IPS-18a (cell line): ENCODE measurements around the gene TCFL5.

ENCODE experiments used
- H3K27ac ChIP-seq: one replicate; pipeline ENCODE4 v1.5.1; 2013; ENCODE audit warnings: low read length
- H3K27me3 ChIP-seq: one replicate; pipeline ENCODE4 v1.6.1; 2013; ENCODE audit warnings: mild to moderate bottlenecking, low read length; ENCODE audit not compliant: control insufficient read depth, insufficient read depth
- H3K36me3 ChIP-seq: one replicate; pipeline ENCODE4 v1.6.1; 2013; ENCODE audit warnings: low read depth, low read length; ENCODE audit not compliant: control insufficient read depth
- H3K4me1 ChIP-seq: one replicate; pipeline ENCODE4 v1.6.1; 2013; ENCODE audit warnings: low read depth, low read length; ENCODE audit not compliant: control insufficient read depth
- H3K4me3 ChIP-seq: one replicate; pipeline ENCODE4 v1.5.1; 2013; ENCODE audit warnings: low read length
- H3K9ac ChIP-seq: one replicate; pipeline ENCODE4 v1.6.1; 2013; ENCODE audit warnings: mild to moderate bottlenecking, low read length, moderate library complexity
- H3K9me3 ChIP-seq: one replicate; pipeline ENCODE4 v1.6.1; 2013; ENCODE audit warnings: low read depth, low read length; ENCODE audit not compliant: control insufficient read depth

The TCFL5 gene

DNA sequence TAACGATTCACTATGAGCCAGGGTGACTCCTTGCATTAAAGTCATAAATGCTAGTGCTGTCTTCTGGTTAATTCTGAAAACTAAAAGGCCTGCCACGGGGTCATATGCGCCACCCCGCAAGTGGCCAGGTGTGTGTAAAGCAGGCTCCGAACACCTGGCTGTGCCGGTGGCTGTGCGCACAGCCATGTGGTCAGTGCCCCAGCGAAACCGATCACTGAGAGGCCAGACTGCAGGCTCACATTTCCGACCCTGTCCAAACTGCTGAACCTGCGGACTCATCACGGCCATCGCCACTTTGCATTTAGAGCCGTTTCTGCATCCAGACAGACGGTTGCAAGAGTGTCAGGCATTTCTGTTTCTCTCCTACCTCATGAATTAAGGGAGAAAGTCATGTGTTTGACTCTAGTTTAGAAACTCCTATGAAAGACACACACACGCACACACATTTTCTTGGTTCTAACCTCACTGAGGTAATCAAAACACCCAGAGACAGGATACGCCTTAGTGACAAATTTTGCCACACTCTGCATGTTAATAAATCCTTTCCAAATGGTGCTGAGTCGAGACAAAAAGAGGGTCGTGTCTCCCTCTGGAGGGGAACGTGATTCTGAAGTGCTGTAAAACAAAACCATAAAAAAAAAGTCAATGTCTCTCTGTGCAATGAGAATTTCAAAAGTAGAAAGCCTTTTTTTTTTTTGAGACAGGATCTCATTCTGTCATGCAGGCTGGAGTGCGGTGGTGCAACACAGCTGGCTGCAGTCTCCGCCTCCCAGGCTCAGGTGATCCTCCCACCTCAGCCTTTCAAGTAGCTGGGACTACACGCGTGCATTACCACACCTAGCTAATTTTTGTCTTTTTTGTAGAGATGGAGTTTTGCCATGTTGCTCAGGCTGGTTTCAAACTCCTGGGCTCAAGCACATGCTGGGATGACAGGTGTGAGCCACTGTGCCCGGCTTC lies 31.0 kb upstream of the TCFL5 start:
- Histone ChIP-seq H3K27ac (no peak overlapping the region), H3K36me3 (peaks cover 84% of the 10 kb centered on the region), H3K4me1 (no peaks in the 10 kb centered on the region)

GRCh38 chr20:62891111-62891510 lies 29.5 kb upstream of the TCFL5 start:
- Histone ChIP-seq H3K9me3 (no peaks in the 10 kb centered on the region), H3K27me3 (no peaks in the 10 kb centered on the region), H3K27ac (no peak overlapping the region), H3K4me1 (no peaks in the 10 kb centered on the region), H3K9ac (no peak overlapping the region), H3K36me3 (peaks cover 87% of the 10 kb centered on the region), H3K4me3 (no peak overlapping the region)

More for the DNA sequence above, 31.0 kb upstream of the TCFL5 start:
- Histone ChIP-seq H3K9ac (no peak overlapping the region), H3K27me3 (no peaks in the 10 kb centered on the region), H3K9me3 (no peaks in the 10 kb centered on the region), H3K4me3 (no peak overlapping the region)

GRCh38 chr20:62890444-62890843 lies 28.8 kb upstream of the TCFL5 start:
- no peaks in the 10 kb centered on the region for H3K4me1 ChIP-seq
- no peak overlapping the region for H3K4me3 ChIP-seq
- H3K27me3 ChIP-seq, result no peaks in the 10 kb centered on the region
- H3K27ac ChIP-seq, result no peak overlapping the region
- no peaks in the 10 kb centered on the region for H3K9me3 ChIP-seq
- peaks cover 82% of the 10 kb centered on the region for H3K36me3 ChIP-seq
- no peak overlapping the region for H3K9ac ChIP-seq

GRCh38 chr20:62889871-62890270 lies 28.2 kb upstream of the TCFL5 start:
- peaks cover 82% of the 10 kb centered on the region for H3K36me3 ChIP-seq

GRCh38 chr20:62889411-62889810 lies 27.8 kb upstream of the TCFL5 start:
- H3K4me1 ChIP-seq, result peaks cover 7% of the 10 kb centered on the region
- no peak overlapping the region for H3K27ac ChIP-seq
- H3K4me3 ChIP-seq, result no peak overlapping the region
- no peaks in the 10 kb centered on the region for H3K9me3 ChIP-seq
- no peaks in the 10 kb centered on the region for H3K27me3 ChIP-seq
- peaks cover 77% of the 10 kb centered on the region for H3K36me3 ChIP-seq
- H3K9ac ChIP-seq, result no peak overlapping the region

More at GRCh38 chr20:62889871-62890270, 28.2 kb upstream of the TCFL5 start:
- no peak overlapping the region for H3K9ac ChIP-seq
- no peak overlapping the region for H3K4me3 ChIP-seq
- H3K4me1 ChIP-seq, result peaks cover 2% of the 10 kb centered on the region
- no peaks in the 10 kb centered on the region for H3K27me3 ChIP-seq
- H3K9me3 ChIP-seq, result no peaks in the 10 kb centered on the region
- H3K27ac ChIP-seq, result no peak overlapping the region

DNA sequence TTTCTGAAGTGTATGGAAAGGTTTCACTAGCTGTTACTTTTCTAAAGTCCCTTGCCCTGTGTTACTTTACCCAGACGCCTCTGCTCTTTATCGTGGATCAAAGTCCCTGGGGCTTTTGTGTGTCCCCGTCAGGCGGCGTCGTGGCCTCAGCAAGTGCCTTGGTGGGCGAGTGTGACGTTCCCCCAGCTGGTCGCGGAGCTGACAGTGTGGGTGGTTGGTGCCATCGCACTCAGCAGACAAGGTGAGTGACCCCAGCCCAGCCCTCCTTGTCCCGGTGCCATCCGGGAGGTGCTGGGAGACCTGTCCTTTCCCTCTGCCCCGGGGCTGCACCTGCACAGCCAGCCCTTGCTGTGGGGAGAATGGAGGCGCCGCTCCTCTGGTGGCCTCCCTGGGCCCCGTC lies 27.3 kb upstream of the TCFL5 start:
- Histone ChIP-seq H3K9me3 (no peaks in the 10 kb centered on the region), H3K36me3 (peaks cover 72% of the 10 kb centered on the region), H3K27ac (no peak overlapping the region), H3K4me1 (peaks cover 10% of the 10 kb centered on the region), H3K9ac (no peak overlapping the region), H3K4me3 (no peak overlapping the region), H3K27me3 (no peaks in the 10 kb centered on the region)

DNA sequence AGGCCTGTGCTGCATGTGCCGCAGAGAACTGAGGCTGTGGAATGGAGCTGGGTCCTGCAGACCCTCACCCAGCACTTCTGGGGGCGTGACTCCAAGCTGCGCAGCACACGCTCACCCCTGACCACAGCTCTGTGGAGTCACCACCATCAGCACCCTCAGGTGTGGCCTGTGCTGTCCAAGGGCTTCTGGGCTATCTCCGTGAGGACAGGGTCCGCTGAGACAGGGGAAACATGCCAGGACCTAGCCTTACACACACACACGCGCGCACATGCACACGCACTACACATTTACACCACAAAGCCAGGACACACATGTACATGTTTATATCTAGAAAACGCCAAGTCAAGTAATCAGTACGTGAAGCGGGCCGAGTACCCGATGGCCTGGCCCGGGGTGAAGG lies 26.8 kb upstream of the TCFL5 start:
- no peak overlapping the region for H3K9ac ChIP-seq
- peaks cover 10% of the 10 kb centered on the region for H3K4me1 ChIP-seq
- no peak overlapping the region for H3K27ac ChIP-seq
- H3K4me3 ChIP-seq, result no peak overlapping the region
- H3K9me3 ChIP-seq, result no peaks in the 10 kb centered on the region
- peaks cover 67% of the 10 kb centered on the region for H3K36me3 ChIP-seq
- H3K27me3 ChIP-seq, result no peaks in the 10 kb centered on the region

GRCh38 chr20:62887860-62888239 lies 26.2 kb upstream of the TCFL5 start:
- Histone ChIP-seq H3K4me1 (peaks cover 10% of the 10 kb centered on the region), H3K9ac (no peak overlapping the region), H3K27me3 (no peaks in the 10 kb centered on the region), H3K4me3 (no peak overlapping the region), H3K27ac (no peak overlapping the region), H3K36me3 (peaks cover 62% of the 10 kb centered on the region), H3K9me3 (no peaks in the 10 kb centered on the region)

DNA sequence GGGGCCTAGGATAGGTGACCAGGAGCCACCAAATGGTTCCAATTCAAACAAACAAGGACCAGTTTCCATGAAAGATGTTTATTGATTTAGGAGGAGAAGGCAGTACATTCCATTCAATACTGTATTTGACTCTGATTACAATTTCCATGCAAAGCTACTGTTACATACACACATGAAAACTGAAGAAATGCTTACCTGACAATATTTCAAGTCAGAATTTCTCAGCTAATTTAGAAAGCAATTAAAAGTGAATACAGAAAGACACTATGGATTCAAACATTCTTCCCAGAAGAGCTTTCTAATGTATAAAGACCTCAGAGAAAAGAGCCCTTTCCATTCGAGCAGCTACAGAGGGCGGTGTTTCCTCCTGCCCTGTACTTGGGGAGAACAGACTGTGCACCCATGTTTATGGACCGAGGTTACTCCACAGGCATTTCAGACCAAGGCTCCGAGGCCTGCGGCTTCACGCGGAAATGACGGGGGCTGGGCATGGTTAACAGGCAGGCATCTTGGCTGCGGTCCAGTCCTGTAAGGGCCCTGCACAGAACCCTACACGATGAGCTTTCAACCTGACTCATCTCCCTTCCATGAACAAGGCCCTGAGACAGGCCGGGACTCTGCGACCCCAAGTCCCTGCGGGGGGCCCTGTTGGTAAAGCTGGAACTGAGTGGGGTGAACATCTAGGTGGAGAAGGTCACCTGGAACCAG lies 25.7 kb upstream of the TCFL5 start:
- Histone ChIP-seq H3K4me1 (peaks cover 10% of the 10 kb centered on the region), H3K27me3 (no peaks in the 10 kb centered on the region), H3K27ac (no peak overlapping the region), H3K4me3 (no peak overlapping the region), H3K9ac (no peak overlapping the region), H3K36me3 (peaks cover 56% of the 10 kb centered on the region), H3K9me3 (no peaks in the 10 kb centered on the region)

GRCh38 chr20:62886709-62887058 lies 25.1 kb upstream of the TCFL5 start:
- Histone ChIP-seq H3K4me3 (no peak overlapping the region), H3K9ac (no peak overlapping the region), H3K36me3 (peaks cover 50% of the 10 kb centered on the region), H3K9me3 (no peaks in the 10 kb centered on the region), H3K27ac (no peak overlapping the region), H3K27me3 (no peaks in the 10 kb centered on the region), H3K4me1 (peaks cover 10% of the 10 kb centered on the region)

GRCh38 chr20:62885896-62886708 lies 24.5 kb upstream of the TCFL5 start:
- peaks cover 44% of the 10 kb centered on the region for H3K36me3 ChIP-seq
- no peak overlapping the region for H3K27ac ChIP-seq
- H3K9ac ChIP-seq, result no peak overlapping the region

More at GRCh38 chr20:62885896-62886708, 24.5 kb upstream of the TCFL5 start:
- no peaks in the 10 kb centered on the region for H3K9me3 ChIP-seq
- H3K4me1 ChIP-seq, result peaks cover 10% of the 10 kb centered on the region
- no peak overlapping the region for H3K4me3 ChIP-seq
- H3K27me3 ChIP-seq, result no peaks in the 10 kb centered on the region
